CD4-positive, alpha-beta T cell treated with Interferon gamma for 1 hour (primary cell): Measurements from ENCODE around the gene MBLAC1.

Source experiments
- DNase-seq: peaks from one replicate; pipeline ENCODE4 v3.0.0-alpha.2; 2020

The MBLAC1 gene

DNA sequence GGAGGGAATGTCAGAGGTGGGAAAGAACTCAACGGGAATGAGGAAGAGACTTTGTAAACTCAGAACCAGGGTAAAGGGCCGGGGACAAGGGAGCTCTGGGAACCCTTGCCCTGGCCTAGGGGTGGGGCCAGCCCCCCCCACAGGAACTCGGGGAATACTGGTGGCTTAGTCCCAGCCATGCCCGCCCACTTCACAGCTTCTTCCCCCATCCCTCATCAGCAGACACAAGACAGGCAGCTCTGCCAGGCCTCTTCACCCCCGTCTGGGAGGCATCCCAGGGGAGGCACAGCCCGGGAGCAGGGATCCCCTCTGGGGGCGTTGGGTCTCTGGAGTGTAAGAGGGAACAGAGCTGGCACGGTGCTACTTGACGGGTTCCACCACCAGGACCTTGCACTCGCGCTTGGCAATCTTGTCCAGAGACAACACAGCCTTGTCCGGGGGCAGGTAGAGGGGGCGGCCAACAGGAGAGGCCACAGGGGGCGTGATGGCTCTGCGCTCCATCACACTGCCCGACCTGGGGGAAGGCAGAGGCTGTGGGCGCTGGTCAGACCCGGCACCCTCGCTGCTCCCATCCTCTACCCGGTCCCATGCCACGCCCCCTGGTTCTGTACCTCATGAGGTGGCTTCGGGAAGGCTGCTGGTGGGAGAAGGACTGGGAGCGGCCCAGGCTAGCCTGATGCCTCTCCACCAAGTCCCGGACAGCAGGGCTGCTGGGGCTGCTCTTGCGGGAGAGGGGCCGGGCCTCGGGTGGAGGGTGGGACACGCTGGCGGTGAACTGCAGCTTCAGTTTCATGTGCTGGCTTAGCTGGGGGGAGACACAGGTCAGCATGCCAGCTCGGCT lies 28.1 kb downstream of the MBLAC1 start:
- no peak for DNase-seq

DNA sequence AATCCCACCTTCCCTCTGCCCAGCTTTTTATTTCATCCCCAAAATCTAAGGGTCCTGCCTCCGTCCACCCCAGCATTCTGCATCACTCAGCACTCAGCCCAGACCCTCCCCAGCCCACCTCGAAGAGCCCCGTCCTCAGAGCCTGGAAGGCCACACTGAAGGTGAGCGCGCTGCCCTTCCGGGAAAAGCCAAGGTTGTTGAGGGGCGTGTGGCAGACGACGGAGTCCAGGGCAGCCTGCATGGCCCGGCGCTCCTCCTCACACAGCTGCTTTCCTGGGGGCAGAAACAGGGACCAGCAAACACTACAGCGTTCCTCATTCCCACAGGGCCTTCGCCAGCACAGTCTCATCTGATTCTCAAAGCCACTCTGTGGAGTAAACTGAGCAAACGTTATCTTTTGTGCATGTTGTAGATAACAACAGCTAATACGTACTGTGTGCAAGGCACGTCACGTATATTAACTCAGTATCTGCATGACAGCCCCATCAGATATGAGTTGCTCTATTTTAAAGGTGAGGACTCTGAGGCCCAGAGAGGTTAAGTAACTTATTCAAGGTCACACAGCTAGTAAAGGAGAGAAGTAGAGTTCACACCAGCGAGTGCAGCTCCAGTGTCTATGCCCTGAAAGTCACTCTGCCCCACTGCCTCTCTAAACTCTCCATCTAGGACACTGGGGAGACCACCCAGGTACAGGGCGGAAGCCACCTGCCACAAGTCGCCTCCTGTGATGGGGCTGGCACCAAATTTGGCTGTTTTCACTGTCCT lies 29.0 kb downstream of the MBLAC1 start:
- no peak for DNase-seq

- peak; percentile 16 for DNase-seq
Observed at GRCh38 chr7:100156331-100157068, 29.7 kb downstream of the MBLAC1 start.

GRCh38 chr7:100157069-100157333 lies 30.2 kb downstream of the MBLAC1 start:
- DNase-seq: no peak

DNA sequence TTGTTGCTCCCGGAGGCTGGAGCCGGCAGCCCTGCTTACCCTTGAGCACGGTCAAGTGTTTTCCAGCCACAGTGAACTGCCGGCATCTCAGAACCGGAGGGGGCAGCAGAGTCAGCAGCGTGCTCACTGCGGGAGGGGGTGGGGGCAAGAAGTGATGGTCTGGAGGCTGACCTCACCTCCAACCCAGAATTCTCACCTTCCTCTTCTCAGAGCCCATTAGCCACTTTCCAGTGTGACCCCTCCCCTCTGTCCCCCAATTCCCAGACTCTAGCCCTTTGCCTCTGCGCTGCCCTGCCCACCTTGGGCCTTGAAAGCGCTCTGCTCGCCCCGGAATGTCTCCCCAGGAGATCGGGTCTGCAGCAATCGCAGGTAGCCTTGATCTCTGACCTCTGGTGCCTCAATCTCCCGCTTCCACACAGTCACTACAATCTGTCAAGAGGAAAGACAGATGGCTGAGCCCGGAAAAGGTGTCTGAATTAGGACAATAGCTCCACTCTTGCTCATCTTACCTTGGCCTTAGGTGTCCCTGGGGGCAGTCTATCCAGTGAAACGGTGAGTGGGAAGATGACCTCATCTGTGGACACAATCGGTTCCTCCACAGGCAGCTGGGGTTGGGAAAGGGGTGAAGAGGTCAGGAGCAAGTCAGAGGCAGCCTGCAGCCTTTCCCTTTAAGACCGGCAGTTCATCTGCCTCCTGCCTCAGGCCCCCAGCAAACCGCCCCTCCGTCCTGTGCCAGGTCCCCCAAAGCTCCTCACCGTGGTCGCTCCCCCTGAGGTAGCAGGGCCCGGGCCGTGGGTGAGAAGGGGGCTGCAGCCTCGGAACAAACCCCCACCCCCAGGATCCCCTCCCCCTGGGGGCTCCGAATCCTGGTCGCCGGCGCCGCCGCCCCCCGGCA lies 30.8 kb downstream of the MBLAC1 start:
- no peak for DNase-seq

DNA sequence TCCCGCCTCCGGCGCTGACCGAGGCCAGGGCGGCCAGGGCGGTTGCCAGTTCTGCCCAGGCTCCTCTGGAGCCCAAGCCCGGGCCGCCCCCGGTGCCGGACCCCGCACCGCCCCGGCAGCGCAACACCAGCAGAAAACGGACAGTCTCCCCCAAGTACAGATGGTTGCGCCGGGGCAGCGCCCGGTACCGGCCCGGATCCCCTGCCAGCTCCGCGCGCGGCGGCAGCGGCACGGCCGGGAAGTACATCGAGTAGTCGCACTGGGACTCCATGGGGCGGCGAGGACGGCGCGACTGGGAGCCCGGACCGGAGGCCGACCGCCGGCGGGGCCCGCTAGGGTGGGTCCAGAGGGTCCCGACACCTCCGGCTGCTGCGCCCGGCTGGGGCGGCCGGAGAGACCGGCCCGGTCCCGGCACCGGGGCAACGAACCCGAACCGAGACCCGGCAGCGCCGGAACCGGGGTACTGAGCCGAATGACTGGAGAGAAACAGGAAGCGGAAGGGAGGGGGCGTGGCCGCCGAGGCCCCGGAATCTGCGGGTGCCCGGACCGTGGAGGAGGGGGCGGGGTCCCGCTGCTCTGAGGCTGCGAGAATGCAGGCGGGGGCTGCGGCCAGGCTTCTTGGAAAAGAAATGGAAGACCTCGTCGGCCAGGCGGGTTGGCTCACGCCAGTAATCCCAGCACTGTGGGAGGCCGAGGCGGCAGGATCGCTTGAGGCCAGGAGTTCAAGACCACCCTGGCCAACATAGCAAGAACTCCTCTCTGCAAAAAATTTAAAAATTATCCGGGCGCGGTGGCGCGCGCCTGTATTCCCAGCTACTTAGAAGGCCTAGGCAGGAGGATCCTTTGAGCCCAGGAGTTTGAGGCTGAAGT lies 31.7 kb downstream of the MBLAC1 start, which contains the start of gene TRAPPC14:
TRAPPC14 (minus strand) TSS at position 495 of the 870 bp plus-strand sequence; CDS start at position 271, 224 bp downstream.
- peak; percentile 85 for DNase-seq

DNA sequence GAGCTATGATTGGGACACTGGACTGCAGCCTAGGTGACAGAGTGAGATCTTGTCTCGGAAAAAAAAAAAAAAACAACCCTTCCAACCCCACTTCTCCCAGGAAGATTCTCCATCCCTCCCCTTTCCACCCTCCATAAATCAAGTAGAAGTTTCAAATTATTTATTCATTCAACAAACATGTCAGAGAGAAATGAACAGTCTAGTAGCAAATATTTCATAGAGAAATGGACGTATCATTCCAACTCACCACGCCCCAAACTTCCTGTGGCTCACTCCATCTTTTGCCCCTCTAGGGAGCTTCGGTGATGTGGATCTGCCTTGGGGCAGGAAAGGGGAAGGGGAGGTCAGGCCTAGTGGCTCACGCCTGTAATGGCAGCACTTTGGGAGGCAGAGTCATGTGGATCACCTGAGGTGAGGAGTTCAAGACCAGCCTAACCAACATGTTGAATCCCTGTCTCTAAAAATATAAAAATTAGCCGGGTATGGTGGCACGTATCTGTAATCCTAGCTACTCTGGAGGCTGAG lies 32.4 kb downstream of the MBLAC1 start:
- DNase-seq: no peak

DNA sequence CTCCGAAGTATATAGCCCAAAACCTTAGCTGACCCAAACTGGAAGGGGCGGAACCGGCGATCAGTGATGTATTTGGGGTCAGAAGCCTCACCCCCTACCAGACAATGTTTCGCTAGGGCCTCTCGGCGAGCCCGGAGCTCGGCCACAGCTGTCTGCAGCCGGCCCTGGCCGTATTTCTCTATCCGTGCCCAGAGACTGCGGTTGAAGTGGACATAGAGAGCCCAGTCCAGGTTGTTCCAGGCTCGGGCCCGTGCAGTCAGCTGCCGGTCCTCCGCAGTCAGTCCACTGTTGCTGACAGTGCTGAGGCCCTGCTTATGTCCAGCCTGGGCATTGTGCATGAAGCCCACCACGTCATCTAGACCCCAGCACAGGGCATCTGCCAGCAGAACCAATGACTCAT lies 33.3 kb downstream of the MBLAC1 start:
- no peak for DNase-seq

- no peak for DNase-seq
Observed at GRCh38 chr7:100163006-100163531, 36.3 kb downstream of the MBLAC1 start.

DNA sequence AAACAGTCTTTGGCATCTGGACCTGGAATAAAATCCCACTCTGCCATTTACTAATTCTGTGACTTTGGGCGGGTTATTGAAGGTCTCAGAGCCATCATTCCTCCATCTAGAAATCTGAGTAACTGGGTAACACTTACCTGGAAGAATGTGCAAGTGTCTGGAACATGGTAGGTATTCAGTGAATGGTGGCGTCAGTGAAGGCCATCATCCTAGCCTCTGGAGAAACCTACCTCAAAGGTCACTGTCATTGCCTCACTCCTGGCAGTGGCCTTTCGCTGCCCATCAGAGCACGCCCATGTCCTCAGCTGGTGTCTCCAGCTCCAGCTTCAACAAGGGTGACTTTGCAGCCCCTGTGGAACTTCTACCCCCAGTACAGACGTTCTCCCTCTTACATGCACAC lies 37.1 kb downstream of the MBLAC1 start:
- DNase-seq: no peak

DNA sequence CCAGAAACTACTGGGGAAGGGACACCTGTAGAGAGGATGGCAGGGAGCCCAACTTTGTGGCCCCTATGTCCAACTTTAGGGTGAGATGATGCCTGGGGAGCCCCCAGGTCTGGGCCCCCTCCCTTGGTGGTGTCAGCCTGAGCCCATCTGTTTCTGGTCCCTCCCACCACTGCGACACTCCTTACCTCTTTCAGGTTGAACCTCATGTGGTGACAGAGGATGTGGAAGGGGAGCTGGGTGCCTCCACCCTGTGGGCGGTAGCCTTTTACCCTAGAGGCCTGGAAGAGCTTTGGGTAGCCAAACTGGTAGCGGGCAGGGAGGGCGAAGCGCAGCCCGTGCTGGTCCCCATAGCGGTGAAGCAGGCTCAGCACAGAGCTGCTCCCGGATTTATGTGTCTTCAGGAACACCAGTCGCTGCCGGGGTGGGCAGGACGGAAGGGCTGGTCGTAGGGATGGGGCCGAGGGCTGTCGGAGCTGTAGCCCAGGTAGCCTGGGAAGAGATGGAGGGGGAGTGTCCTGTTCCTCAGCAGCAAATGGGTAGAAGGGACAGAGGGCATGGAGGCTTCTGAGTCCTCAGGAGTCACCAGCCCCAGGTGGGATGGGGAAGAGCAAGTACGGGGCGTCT lies 39.7 kb downstream of the MBLAC1 start:
- peak; percentile 20 for DNase-seq

GRCh38 chr7:100166970-100167911 lies 40.5 kb downstream of the MBLAC1 start:
- DNase-seq: no peak

DNA sequence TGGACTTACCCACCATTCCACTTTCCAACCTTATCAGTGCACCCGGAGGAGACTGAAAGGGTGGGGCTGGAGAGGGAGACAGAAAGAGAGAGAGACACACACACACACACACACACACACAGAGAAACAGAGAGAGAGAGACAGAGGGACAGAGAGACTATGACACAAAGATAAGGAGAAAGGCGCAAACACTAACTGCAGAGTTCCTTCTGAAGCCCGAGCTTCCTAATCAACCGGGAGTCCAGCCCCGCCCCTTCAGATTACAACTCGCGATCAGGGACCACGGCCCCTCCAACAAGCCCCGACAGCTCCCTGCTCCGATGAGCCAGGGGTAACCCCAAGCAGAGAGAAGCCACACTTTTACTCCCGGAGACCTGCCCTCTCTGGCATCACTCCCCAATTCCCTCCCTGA lies 41.2 kb downstream of the MBLAC1 start:
- DNase-seq: no peak

DNA sequence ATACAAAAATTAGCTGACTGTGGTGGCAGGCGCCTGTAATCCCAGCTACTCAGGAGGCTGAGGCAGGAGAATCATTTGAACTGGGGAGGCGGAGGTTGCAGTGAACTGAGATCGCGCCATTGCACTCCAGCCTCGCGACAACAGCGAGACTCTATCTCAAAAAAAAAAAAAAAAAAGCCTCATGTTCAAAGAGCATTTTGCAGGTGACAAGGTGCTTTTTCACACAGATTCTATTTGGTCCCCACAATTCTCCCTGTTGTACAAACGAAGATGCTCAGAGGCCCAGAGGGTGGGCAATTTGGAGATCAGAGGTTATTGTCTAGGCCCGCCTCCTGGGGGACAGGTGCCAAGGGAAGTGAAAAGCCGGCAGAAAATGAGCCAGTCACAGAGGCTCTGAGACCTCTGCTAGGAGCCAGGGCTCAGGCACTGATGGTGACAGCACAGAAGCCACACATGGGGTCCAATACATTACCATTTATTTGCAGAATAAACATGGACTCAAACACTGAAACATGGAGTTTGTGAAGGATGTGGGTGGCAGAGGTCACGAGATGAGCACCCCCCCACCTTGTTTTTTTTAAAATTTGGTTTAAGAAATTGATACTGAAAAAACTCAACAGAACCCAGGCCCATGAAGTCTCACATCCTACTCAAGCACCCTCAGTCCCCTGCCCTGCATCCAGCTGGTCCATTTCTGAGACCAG lies 42.5 kb downstream of the MBLAC1 start:
- peak; percentile 16 for DNase-seq

DNA sequence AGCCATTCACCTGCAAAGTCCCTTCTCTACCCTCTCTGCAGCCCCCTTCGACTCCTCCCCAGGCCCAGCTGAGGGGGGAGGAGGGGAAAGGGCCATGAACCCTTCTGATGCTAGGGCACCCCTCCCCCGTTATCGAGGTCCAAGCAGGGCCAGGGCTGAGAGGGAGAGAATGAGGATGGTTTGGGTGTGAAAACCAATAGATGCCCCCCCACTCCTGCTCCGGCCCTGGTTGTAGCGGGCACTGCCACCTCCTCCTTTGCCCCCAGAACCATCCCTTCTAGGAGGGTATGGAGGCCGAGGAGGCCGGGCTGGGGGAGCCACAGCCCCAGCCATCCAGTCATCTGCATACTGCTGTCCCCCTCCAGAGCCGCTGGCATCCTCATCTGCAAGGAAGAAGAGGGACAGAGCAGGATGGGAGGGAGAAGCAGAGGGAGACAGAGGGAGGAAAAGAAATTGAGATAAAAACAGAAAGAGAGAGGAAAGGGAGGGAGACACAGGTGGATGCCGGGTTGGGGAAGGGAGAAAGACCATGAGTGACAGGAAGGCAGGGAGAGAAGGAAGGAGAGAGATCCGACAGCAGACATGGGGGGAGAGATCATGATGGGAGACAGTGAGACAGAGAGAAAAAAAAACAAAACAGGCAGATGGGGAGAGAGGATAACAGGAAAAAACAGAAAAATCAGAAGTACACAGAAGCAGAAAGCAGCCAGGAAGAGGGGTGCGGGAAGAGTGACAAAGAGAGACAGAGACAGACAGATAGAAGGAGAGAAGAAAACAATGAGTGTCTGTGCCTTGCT lies 43.5 kb downstream of the MBLAC1 start:
- DNase-seq: no peak

DNA sequence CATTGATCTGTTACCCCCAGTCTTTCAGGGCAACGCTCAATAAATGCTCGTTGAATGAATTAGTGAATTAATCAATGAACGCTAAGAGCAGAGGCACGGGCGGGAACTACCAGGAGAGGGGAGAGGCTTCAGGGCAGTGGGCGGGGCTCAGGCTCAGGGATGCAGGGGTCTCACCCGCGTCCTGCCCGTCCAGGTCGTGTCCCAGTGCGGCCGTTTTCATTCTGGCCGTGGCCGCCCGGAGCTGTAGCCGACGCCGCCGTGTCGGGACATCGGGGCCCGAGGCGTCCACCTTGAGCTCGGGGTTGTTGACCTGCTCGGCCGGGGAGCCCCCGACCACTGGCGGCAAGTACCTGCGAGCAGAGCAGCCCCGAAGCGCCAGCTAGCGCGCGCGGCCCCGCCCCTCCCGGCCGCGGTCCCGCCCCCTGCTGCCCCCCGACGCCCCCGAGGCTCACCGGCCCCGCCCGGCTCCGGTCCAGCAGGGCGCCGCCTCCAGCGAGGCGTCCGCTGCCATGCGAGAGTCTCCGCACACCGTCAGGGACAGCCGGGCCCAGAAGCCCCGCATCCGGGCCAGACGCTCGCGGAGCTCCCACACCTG lies 44.4 kb downstream of the MBLAC1 start:
- DNase-seq: peak; percentile 40

DNA sequence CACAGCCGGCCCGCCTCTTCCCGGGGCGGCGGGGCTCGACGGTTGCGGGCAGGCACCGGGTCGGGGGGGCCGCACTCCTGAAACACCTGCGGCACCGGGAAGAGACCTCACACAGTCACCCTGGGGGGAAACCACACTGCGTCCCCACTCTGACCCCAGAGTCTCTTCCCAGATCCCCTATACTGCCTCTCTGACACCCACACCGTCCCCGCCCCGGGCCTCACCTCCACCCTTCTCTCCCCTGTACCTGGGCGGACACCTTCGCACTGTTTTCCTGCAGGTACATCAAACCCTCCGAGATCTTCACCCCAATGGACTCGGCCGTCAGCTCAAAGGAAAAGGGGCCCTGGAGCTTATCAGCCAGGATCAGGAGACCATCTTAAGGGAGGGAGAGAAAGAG lies 45.1 kb downstream of the MBLAC1 start:
- DNase-seq: no peak
